MM.1S (cell line): ENCODE results near the gene AREL1.

Source experiments
- CTCF ChIP-seq: fragments of 300-600 bp; sonication (generic); IDR thresholded peaks from 2 replicates; pipeline ENCODE4 v1.5.1; 2016; ENCODE audit warnings: antibody characterized with exemption, low read length, mixed read lengths
- EZH2 ChIP-seq: fragments of 300-600 bp; sonication (generic); optimal IDR thresholded peaks from 2 replicates; pipeline ENCODE3; 2017; ENCODE audit warnings: low read depth, mild to moderate bottlenecking, antibody characterized with exemption, low read length, mixed read lengths

DNA sequence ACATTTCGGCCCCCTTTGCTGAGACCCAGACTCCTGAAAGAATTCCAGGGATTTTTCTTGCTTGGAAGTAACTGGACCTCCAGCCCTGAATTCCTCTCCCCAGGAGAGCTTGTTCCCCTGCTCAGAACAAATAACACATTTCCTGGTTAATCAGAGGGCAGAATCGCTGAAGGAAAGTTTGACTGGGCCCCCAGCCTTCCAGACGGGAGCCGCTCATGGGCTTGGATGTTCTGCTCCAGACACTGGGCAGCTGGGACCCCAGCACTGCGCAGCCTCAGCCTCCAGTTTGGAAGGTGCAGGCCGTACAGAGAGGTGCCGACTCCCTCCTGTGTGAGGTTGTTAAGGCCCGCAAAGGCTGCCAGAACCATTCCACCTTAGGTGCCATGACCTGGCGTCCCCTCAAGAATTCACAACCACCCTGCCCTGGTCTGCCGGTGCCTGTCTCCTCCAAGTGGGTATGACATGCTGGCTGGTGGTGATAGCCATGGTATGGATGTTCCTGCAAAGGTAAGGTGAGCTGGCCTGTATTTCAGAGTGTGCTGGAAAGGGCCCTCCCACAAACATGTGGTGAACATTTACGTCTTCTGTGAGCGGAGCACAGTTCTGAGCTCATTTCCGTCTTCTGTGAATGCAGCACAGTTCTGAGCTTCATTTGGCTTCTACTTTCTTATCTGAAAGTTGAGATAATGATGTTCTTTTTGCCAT lies 95.7 kb downstream of the AREL1 start:
- TF ChIP-seq CTCF (no peak), EZH2 (no peak)
